ENCODE measurements around the gene LHFPL2.
"Not testable (repeated sequence)": the region's sequence is repeated elsewhere in the genome, so short reads cannot be mapped to it uniquely, and the experiment has no call there.

The LHFPL2 gene, protein sequence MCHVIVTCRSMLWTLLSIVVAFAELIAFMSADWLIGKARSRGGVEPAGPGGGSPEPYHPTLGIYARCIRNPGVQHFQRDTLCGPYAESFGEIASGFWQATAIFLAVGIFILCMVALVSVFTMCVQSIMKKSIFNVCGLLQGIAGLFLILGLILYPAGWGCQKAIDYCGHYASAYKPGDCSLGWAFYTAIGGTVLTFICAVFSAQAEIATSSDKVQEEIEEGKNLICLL

DNA sequence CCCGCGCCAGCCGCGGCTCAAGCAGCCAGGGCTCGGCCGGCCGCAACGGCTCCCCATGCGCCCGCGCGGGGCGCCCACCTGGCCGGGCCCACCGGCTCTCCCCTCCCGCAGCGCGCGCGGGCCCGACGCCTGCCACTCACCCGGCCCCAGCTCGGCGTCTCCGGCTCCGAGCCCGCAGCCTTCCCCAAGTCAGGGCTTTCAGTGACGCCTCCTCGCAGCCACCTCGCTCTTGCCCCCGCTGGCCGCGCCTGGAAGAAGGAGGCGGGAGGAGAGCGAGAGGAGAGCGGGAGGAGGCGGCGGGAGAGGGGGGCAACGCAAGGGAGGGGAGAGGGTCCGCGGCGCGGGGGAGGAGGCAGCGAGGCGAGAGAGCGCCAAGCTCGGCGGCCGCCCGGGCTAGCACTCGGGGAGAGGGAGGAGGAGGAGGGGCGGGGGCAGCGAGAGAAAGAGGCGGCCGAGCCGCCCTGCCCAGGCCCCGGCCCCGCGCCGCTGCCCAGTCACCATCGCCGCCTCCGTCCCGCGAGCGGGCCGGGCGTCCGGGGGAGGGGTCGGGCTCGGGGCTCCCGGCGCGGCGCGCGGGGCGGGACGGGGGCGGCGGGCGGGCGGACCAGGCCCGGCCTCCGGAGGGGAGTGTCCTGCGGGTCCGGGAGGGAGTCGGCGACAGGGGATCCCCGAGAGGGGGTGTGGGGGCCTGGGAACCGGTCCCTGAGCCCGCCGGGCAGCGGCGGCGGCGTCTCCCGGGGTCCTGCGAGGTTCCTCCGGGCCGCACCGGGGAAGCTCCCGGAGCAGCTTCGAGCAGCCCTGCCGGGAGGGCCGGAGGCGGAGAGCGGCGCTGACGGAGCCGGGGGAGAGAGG is at the start of gene LHFPL2:
LHFPL2 (minus strand) TSS at position 414 of the 852 bp plus-strand sequence. CDS start 138,559 bp downstream, outside the sequence.
- H3K4me2 ChIP-seq (ENCODE audit: low read length), result peak within 1 kb of the TSS; percentile 68
- peaks cover 16% of the 10 kb centered on the region for H3K4me1 ChIP-seq (ENCODE audit: control insufficient read depth, low read length)
- no peaks in the 10 kb centered on the region for H3K9me3 ChIP-seq (ENCODE audit: control insufficient read depth, insufficient read depth, low read length)
- no peaks in the 10 kb centered on the region for H3K9me2 ChIP-seq (replicated peaks; ENCODE audit: control insufficient read depth, low read length)
- peaks cover 16% of the 10 kb centered on the region for H3K27me3 ChIP-seq (ENCODE audit: control insufficient read depth, low read length)
- no peak within 1 kb of the TSS for H3K27ac ChIP-seq (ENCODE audit: low read depth, low read length)
- no peaks in the 10 kb centered on the region for H3F3A ChIP-seq (ENCODE audit: control insufficient read depth, insufficient read depth)
- no peaks in the 10 kb centered on the region for H4K20me1 ChIP-seq (ENCODE audit: control insufficient read depth, insufficient read depth, low read depth, low read length)
- TF ChIP-seq, protein P1, sequence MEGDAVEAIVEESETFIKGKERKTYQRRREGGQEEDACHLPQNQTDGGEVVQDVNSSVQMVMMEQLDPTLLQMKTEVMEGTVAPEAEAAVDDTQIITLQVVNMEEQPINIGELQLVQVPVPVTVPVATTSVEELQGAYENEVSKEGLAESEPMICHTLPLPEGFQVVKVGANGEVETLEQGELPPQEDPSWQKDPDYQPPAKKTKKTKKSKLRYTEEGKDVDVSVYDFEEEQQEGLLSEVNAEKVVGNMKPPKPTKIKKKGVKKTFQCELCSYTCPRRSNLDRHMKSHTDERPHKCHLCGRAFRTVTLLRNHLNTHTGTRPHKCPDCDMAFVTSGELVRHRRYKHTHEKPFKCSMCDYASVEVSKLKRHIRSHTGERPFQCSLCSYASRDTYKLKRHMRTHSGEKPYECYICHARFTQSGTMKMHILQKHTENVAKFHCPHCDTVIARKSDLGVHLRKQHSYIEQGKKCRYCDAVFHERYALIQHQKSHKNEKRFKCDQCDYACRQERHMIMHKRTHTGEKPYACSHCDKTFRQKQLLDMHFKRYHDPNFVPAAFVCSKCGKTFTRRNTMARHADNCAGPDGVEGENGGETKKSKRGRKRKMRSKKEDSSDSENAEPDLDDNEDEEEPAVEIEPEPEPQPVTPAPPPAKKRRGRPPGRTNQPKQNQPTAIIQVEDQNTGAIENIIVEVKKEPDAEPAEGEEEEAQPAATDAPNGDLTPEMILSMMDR (IDR thresholded peaks at IDR 0.05; ENCODE audit: low read depth, low read length, poor library complexity, severe bottlenecking), result no peak
- no peak for TF ChIP-seq EZH2phosphoT487 (IDR thresholded peaks at IDR 0.05; ENCODE audit: borderline replicate concordance, low read length)
- H3K4me3 ChIP-seq (ENCODE audit: low read length), result peak within 1 kb of the TSS; percentile 73
- H3K36me3 ChIP-seq (ENCODE audit: control insufficient read depth, low read length), result no peaks in the 10 kb centered on the region
- H3K79me2 ChIP-seq (ENCODE audit: control insufficient read depth, low read length), result no peaks in the 10 kb centered on the region

DNA sequence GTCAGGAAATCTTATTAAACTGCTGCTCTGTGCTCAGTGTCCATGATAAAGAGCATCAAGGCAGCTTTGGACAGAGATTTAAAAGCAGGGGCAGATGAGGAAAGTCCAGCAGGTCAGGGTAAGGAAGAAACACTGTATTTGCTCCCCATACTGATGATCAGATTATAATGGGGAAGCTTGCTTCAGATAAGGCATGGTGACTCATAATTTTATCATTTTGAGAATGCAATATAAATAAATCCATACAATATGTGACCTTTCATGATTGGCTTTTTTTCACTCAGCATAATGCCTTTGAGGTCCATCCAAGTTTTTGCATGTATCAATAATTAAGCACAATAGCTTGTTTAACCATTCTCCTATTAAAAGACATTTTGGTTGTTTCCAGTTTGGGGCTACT is 48.1 kb upstream of the LHFPL2 start:
- Histone ChIP-seq H4K20me1 (ENCODE audit: control insufficient read depth, insufficient read depth, low read depth, low read length) (no peaks in the 10 kb centered on the region), H3K79me2 (ENCODE audit: control insufficient read depth, low read length) (no peaks in the 10 kb centered on the region), H3K4me3 (ENCODE audit: low read length) (no peak overlapping the region), H3K27ac (ENCODE audit: low read depth, low read length) (no peak overlapping the region), H3K27me3 (ENCODE audit: control insufficient read depth, low read length) (no peaks in the 10 kb centered on the region), H3K4me1 (ENCODE audit: control insufficient read depth, low read length) (no peaks in the 10 kb centered on the region), H3K9me3 (ENCODE audit: control insufficient read depth, insufficient read depth, low read length) (no peaks in the 10 kb centered on the region), H3F3A (ENCODE audit: control insufficient read depth, insufficient read depth) (no peaks in the 10 kb centered on the region), H3K9me2 (replicated peaks; ENCODE audit: control insufficient read depth, low read length) (no peaks in the 10 kb centered on the region), H3K4me2 (ENCODE audit: low read length) (no peak overlapping the region), H3K36me3 (ENCODE audit: control insufficient read depth, low read length) (no peaks in the 10 kb centered on the region)
- TF ChIP-seq, protein P1 (IDR thresholded peaks at IDR 0.05; ENCODE audit: low read depth, low read length, poor library complexity, severe bottlenecking), result no peak
- TF ChIP-seq EZH2phosphoT487 (IDR thresholded peaks at IDR 0.05; ENCODE audit: borderline replicate concordance, low read length), result no peak

DNA sequence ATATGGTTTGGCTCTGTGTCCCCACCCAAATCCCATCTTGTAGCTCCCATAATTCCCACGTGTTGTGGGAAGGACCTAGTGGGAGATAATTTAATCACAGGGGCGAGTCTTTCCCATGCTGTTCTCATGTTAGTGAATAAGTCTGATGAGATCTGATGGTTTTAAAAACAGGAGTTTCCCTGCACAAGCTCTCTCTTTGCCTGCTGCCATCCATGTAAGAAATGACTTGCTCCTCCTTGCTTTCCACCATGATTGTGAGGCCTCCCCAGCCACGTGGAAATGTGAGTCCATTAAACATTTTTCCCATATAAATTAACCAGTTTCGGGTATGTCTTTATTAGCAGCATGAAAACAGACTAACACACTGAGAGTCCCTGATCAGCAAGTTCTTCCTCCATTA is 47.5 kb upstream of the LHFPL2 start:
- H3K4me3 ChIP-seq (ENCODE audit: low read length); H3K36me3 ChIP-seq (ENCODE audit: control insufficient read depth, low read length); H4K20me1 ChIP-seq (ENCODE audit: control insufficient read depth, insufficient read depth, low read depth, low read length); H3K4me1 ChIP-seq (ENCODE audit: control insufficient read depth, low read length); H3K9me3 ChIP-seq (ENCODE audit: control insufficient read depth, insufficient read depth, low read length); H3F3A ChIP-seq (ENCODE audit: control insufficient read depth, insufficient read depth); H3K4me2 ChIP-seq (ENCODE audit: low read length); H3K27me3 ChIP-seq (ENCODE audit: control insufficient read depth, low read length); H3K27ac ChIP-seq (ENCODE audit: low read depth, low read length); H3K9me2 ChIP-seq (replicated peaks; ENCODE audit: control insufficient read depth, low read length); H3K79me2 ChIP-seq (ENCODE audit: control insufficient read depth, low read length): not testable (repeated sequence)

DNA sequence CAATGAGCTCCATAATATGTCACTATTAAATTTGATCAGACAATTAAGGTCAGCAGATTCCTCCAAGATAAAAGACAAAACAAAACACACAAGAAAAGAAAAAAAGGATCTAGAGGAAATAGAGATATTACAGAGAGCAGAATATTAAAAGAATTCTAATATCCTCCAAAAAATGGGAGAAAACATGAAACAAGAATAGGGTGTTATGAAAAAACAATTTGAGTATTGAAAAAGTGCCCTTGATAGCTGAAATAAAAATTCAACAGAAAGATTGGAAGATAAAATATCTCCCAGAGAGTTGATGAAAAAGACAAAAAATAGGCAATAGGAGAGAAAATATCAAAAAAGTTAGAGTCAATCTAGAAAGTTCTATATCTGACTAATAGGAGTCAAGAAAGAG is 44.8 kb upstream of the LHFPL2 start:
- Histone ChIP-seq H4K20me1 (ENCODE audit: control insufficient read depth, insufficient read depth, low read depth, low read length) (no peaks in the 10 kb centered on the region), H3K27ac (ENCODE audit: low read depth, low read length) (no peak overlapping the region), H3K4me3 (ENCODE audit: low read length) (no peak overlapping the region), H3K79me2 (ENCODE audit: control insufficient read depth, low read length) (no peaks in the 10 kb centered on the region), H3F3A (ENCODE audit: control insufficient read depth, insufficient read depth) (no peaks in the 10 kb centered on the region), H3K9me3 (ENCODE audit: control insufficient read depth, insufficient read depth, low read length) (no peaks in the 10 kb centered on the region), H3K9me2 (replicated peaks; ENCODE audit: control insufficient read depth, low read length) (no peaks in the 10 kb centered on the region), H3K4me1 (ENCODE audit: control insufficient read depth, low read length) (peaks cover 11% of the 10 kb centered on the region), H3K27me3 (ENCODE audit: control insufficient read depth, low read length) (no peaks in the 10 kb centered on the region), H3K36me3 (ENCODE audit: control insufficient read depth, low read length) (no peaks in the 10 kb centered on the region), H3K4me2 (ENCODE audit: low read length) (no peak overlapping the region)
- TF ChIP-seq EZH2phosphoT487 (IDR thresholded peaks at IDR 0.05; ENCODE audit: borderline replicate concordance, low read length), result no peak
- TF ChIP-seq, protein P1 (IDR thresholded peaks at IDR 0.05; ENCODE audit: low read depth, low read length, poor library complexity, severe bottlenecking), result no peak
